Muscle layer of colon (tissue), 2 donors: Measurements from ENCODE around the gene TBC1D8.

Source experiments
- H3K27ac ChIP-seq: one replicate; pipeline ENCODE4 v1.7.0; 2013; ENCODE audit warnings: low read depth, mild to moderate bottlenecking, low read length, moderate library complexity
- H3K27me3 ChIP-seq, 2 donors: one replicate each; pipeline ENCODE4 v1.7.0; 2013; ENCODE audit warnings: low read length in 2 of 2, mild to moderate bottlenecking in 2 of 2; ENCODE audit not compliant: insufficient read depth in 2 of 2, control insufficient read depth in 1 of 2
- H3K36me3 ChIP-seq: one replicate; pipeline ENCODE4 v1.7.0; 2013; ENCODE audit warnings: mild to moderate bottlenecking, low read length; ENCODE audit not compliant: insufficient read depth
- H3K4me1 ChIP-seq: one replicate; pipeline ENCODE4 v1.7.0; 2013; ENCODE audit warnings: mild to moderate bottlenecking, low read length; ENCODE audit not compliant: insufficient read depth
- H3K4me3 ChIP-seq, 2 donors: one replicate each; pipeline ENCODE4 v1.7.0; 2013; ENCODE audit warnings: low read length in 2 of 2, low read depth in 1 of 2, mild to moderate bottlenecking in 1 of 2, moderate library complexity in 1 of 2
- H3K9ac ChIP-seq: one replicate; pipeline ENCODE4 v1.7.0; 2013; ENCODE audit warnings: low read length
- H3K9me3 ChIP-seq: one replicate; pipeline ENCODE4 v1.7.0; 2013; ENCODE audit warnings: mild to moderate bottlenecking, low read length
- donor health status: abdominal sarcoma.
- donor health status: Adenocarcinoma of cecum.

TBC1D8 gene

GRCh38 chr2:100962366-100963025, 188.7 kb downstream of the TBC1D8 start:
- Histone ChIP-seq H3K9me3 (no peaks in the 10 kb centered on the region), H3K27ac (no peak overlapping the region), H3K27me3 (no peaks in the 10 kb centered on the region), H3K4me3 (no peak overlapping the region), H3K9ac (no peak overlapping the region), H3K4me1 (peaks cover 7% of the 10 kb centered on the region), H3K36me3 (peaks cover 4% of the 10 kb centered on the region)

- Histone ChIP-seq H3K27ac (no peak overlapping the region), H3K36me3 (peaks cover 4% of the 10 kb centered on the region), H3K4me1 (peaks cover 7% of the 10 kb centered on the region), H3K27me3 (no peaks in the 10 kb centered on the region), H3K9me3 (no peaks in the 10 kb centered on the region), H3K4me3 (no peak overlapping the region), H3K9ac (no peak overlapping the region)
Observed at GRCh38 chr2:100960688-100961087, 190.5 kb downstream of the TBC1D8 start.

GRCh38 chr2:100959225-100959880, 191.8 kb downstream of the TBC1D8 start:
- H3K9ac ChIP-seq: no peak overlapping the region
- no peak overlapping the region for H3K27ac ChIP-seq
- no peaks in the 10 kb centered on the region for H3K27me3 ChIP-seq
- H3K4me1 ChIP-seq: peaks cover 7% of the 10 kb centered on the region
- H3K4me3 ChIP-seq: no peak overlapping the region
- H3K36me3 ChIP-seq: no peaks in the 10 kb centered on the region
- H3K9me3 ChIP-seq: no peaks in the 10 kb centered on the region

- Histone ChIP-seq H3K4me3 (no peak overlapping the region), H3K27ac (no peak overlapping the region), H3K27me3 (no peaks in the 10 kb centered on the region), H3K4me1 (peaks cover 7% of the 10 kb centered on the region), H3K36me3 (no peaks in the 10 kb centered on the region), H3K9me3 (no peaks in the 10 kb centered on the region), H3K9ac (no peak overlapping the region)
Observed at GRCh38 chr2:100957996-100958653, 193.1 kb downstream of the TBC1D8 start.
